Keratinocyte (primary cell): ENCODE measurements around the gene PPP1R36. TPM values are rescaled to one million over a fixed set of nuclear protein-coding genes. Genes with fewer than 3 reads are reported as not detected.
"Not testable (repeated sequence)": the region's sequence is repeated elsewhere in the genome, so short reads cannot be mapped to it uniquely, and the experiment has no call there.

Experiments used
- DNase-seq: peaks from one replicate; pipeline ENCODE4 v3.0.0-alpha.2; 2011; ENCODE audit warnings: low read depth, missing footprints, low spot score
- FAIRE-seq: peaks from 2 replicates; lab custom pipeline; 2011; peaks lifted over from hg19 to GRCh38; lab: Jason Lieb, UNC
- H2AFZ ChIP-seq: 2 replicates; pipeline ENCODE4 v1.6.0; 2012; ENCODE audit warnings: low read length, control low read depth, inconsistent platforms; ENCODE audit not compliant: control insufficient read depth
- H3K27ac ChIP-seq: 2 replicates; pipeline ENCODE4 v1.5.1; 2011; ENCODE audit warnings: low read length; ENCODE audit not compliant: control insufficient read depth, insufficient read depth
- H3K27me3 ChIP-seq: 3 replicates; pipeline ENCODE4 v1.6.0; 2011; ENCODE audit warnings: low read length; ENCODE audit not compliant: control insufficient read depth, insufficient read depth; ENCODE audit errors: extremely low read depth
- H3K36me3 ChIP-seq, 2 experiments: 2 replicates in 1 of 2; 3 replicates in 1 of 2; pipeline ENCODE4 v1.5.1; 2011; ENCODE audit warnings: low read length in 2 of 2, mild to moderate bottlenecking in 1 of 2; ENCODE audit not compliant: control insufficient read depth in 2 of 2, insufficient read depth in 2 of 2; ENCODE audit errors: extremely low read depth in 1 of 2
- H3K4me1 ChIP-seq: 3 replicates; pipeline ENCODE4 v1.5.1; 2011; ENCODE audit warnings: low read length; ENCODE audit not compliant: control insufficient read depth, insufficient read depth; ENCODE audit errors: extremely low read depth
- H3K4me2 ChIP-seq: 3 replicates; pipeline ENCODE4 v1.6.0; 2011; ENCODE audit warnings: low read depth, low read length; ENCODE audit not compliant: control insufficient read depth, insufficient read depth; ENCODE audit errors: extremely low read depth
- H3K4me3 ChIP-seq, 3 experiments: fragments of 200-600 bp in 1 of 3; sonication (generic) in 1 of 3; 2 replicates in 2 of 3; 3 replicates in 1 of 3; pipeline ENCODE4 v1.5.1; 2011 to 2016; ENCODE audit warnings: low read length in 3 of 3, mild to moderate bottlenecking in 3 of 3, control low read depth in 2 of 3, inconsistent platforms in 1 of 3, low read depth in 1 of 3, mixed read lengths in 1 of 3, mixed run types in 1 of 3, moderate library complexity in 1 of 3; ENCODE audit not compliant: control insufficient read depth in 2 of 3, insufficient read depth in 2 of 3; ENCODE audit errors: extremely low read depth in 1 of 3
- H3K79me2 ChIP-seq: 2 replicates; pipeline ENCODE4 v1.6.0; 2012; ENCODE audit warnings: low read length; ENCODE audit not compliant: control insufficient read depth, insufficient read depth
- H3K9ac ChIP-seq: 3 replicates; pipeline ENCODE4 v1.6.0; 2011; ENCODE audit warnings: low read length; ENCODE audit not compliant: control insufficient read depth, insufficient read depth; ENCODE audit errors: extremely low read depth
- H3K9me1 ChIP-seq: 3 replicates; pipeline ENCODE4 v1.6.0; 2011; ENCODE audit warnings: low read length; ENCODE audit not compliant: control insufficient read depth, insufficient read depth; ENCODE audit errors: extremely low read depth
- H3K9me3 ChIP-seq: 2 replicates; pipeline ENCODE4 v1.5.1; 2012; ENCODE audit warnings: low read depth, low read length; ENCODE audit not compliant: control insufficient read depth
- H4K20me1 ChIP-seq: 3 replicates; pipeline ENCODE4 v1.6.0; 2011; ENCODE audit warnings: low read length; ENCODE audit not compliant: control insufficient read depth, insufficient read depth; ENCODE audit errors: extremely low read depth
- CTCF ChIP-seq, 3 experiments: IDR thresholded peaks in 1 of 3; conservative IDR thresholded peaks in 1 of 3; optimal IDR thresholded peaks in 1 of 3; 2 replicates in 2 of 3; 3 replicates in 1 of 3; pipeline versions ENCODE3 to v1.5.1; 2011; ENCODE audit warnings: low read length in 3 of 3, mild to moderate bottlenecking in 3 of 3, moderate library complexity in 2 of 3, control low read depth in 1 of 3, inconsistent platforms in 1 of 3; ENCODE audit not compliant: insufficient read depth in 2 of 3; ENCODE audit errors: extremely low read depth in 1 of 3
- EZH2 ChIP-seq: IDR thresholded peaks from one replicate; pipeline ENCODE4 v1.6.1; 2012; ENCODE audit warnings: inconsistent platforms, mild to moderate bottlenecking, low read length, moderate library complexity
- dilution Hi-C: fragments of 300-500 bp; cut with MboI; formaldehyde crosslinking; loops from one replicate; pipeline ENCODE4 v1.7.0; 2020; ENCODE audit warnings: low sequenced_read_pairs; ENCODE audit not compliant: extremely low pct_ligation_motif_present
- polyA plus RNA-seq, 5 experiments: library from polyadenylated mRNA; depleted of rRNA in 3 of 5; stranded (reverse) in 3 of 5; stranded (forward) in 1 of 5; unstranded in 1 of 5; fragments of >200 nt; gene quantifications; 1 replicate in 1 of 5; 2 replicates in 3 of 5; 3 replicates in 1 of 5; pipeline versions ENCODE4 v1.2.1 to v1.2.3, GENCODE V29; 2011 to 2012; ENCODE audit warnings: missing spikeins in 2 of 5, low read depth in 1 of 5, low replicate concordance in 1 of 5

PPP1R36 gene
- polyA plus RNA-seq, 1 donor (not counting 4 experiments of a cell fraction or from before 2014, with no cell fraction given): 0.81 TPM

- no peak overlapping the region for H2AFZ ChIP-seq
- no peak overlapping the region for H3K4me3 ChIP-seq
- H3K9me3 ChIP-seq: no peaks in the 10 kb centered on the region
- H3K9ac ChIP-seq: no peak overlapping the region
- H3K79me2 ChIP-seq: no peaks in the 10 kb centered on the region
- TF ChIP-seq CTCF (optimal IDR thresholded peaks at IDR 0.05 in 1 of 3, IDR thresholded peaks at IDR 0.05 in 1 of 3, conservative IDR thresholded peaks at IDR 0.05 in 1 of 3; ENCODE audit: extremely low read depth in 1 of 3, insufficient read depth in 2 of 3, low read length in 3 of 3) (no peak), EZH2 (no peak)
- no peaks in the 10 kb centered on the region for H3K27me3 ChIP-seq
- dilution Hi-C loops: no loop called here
- H3K4me1 ChIP-seq: no peaks in the 10 kb centered on the region
- no peaks in the 10 kb centered on the region for H3K9me1 ChIP-seq
- H3K27ac ChIP-seq: no peak overlapping the region
- no peaks in the 10 kb centered on the region for H3K36me3 ChIP-seq
- FAIRE-seq: no peak
- H4K20me1 ChIP-seq: no peaks in the 10 kb centered on the region
- no peak overlapping the region for H3K4me2 ChIP-seq
- no peak for DNase-seq
Observed at GRCh38 chr14:64556526-64556925, 6.8 kb downstream of the PPP1R36 start.

GRCh38 chr14:64558216-64558615 is 8.5 kb downstream of the PPP1R36 start:
- H3K4me1 ChIP-seq, H3K9ac ChIP-seq, H2AFZ ChIP-seq, DNase-seq, dilution Hi-C loops, H3K27ac ChIP-seq, FAIRE-seq, H3K9me1 ChIP-seq, H3K79me2 ChIP-seq, H4K20me1 ChIP-seq, H3K4me3 ChIP-seq, H3K4me2 ChIP-seq, H3K36me3 ChIP-seq, H3K9me3 ChIP-seq, H3K27me3 ChIP-seq: not testable (repeated sequence)

GRCh38 chr14:64561631-64562030 is 11.9 kb downstream of the PPP1R36 start:
- H3K79me2 ChIP-seq: no peaks in the 10 kb centered on the region
- no peaks in the 10 kb centered on the region for H3K9me3 ChIP-seq
- no peaks in the 10 kb centered on the region for H3K36me3 ChIP-seq
- no peak overlapping the region for H3K4me3 ChIP-seq
- H4K20me1 ChIP-seq: no peaks in the 10 kb centered on the region
- DNase-seq: no peak
- no peak overlapping the region for H3K9ac ChIP-seq
- H3K4me1 ChIP-seq: no peaks in the 10 kb centered on the region
- dilution Hi-C loops: no loop called here
- no peaks in the 10 kb centered on the region for H3K9me1 ChIP-seq
- no peaks in the 10 kb centered on the region for H3K27me3 ChIP-seq
- no peak overlapping the region for H2AFZ ChIP-seq
- no peak overlapping the region for H3K27ac ChIP-seq
- H3K4me2 ChIP-seq: no peak overlapping the region
- no peak for FAIRE-seq
- TF ChIP-seq EZH2 (no peak), CTCF (optimal IDR thresholded peaks at IDR 0.05 in 1 of 3, IDR thresholded peaks at IDR 0.05 in 1 of 3, conservative IDR thresholded peaks at IDR 0.05 in 1 of 3; ENCODE audit: extremely low read depth in 1 of 3, insufficient read depth in 2 of 3, low read length in 3 of 3) (no peak)
